Esophagus mucosa (tissue), 1 donor: ENCODE data around the gene PNLDC1. TPM values are rescaled to one million over a fixed set of nuclear protein-coding genes. Genes with fewer than 3 reads are reported as not detected.
"Not testable (repeated sequence)": the region's sequence is repeated elsewhere in the genome, so short reads cannot be mapped to it uniquely, and the experiment has no call there.

Experiments
- ATAC-seq: fragments of 200-7000 bp; cut with Tn5 transposase; one replicate; pipeline ENCODE4 v1.9.1; 2020
- total RNA-seq: library from RNA; stranded (reverse); gene quantifications from one replicate; pipeline ENCODE4 v1.2.4, GENCODE V29; 2023
- donor health status: DM: yes; HTN: yes; CAD: no.

The PNLDC1 gene
- total RNA-seq, 1 donor from 2014 or later, result not detected

GRCh38 chr6:159778542-159779103 is 21.5 kb upstream of the PNLDC1 start:
- no peak for ATAC-seq

GRCh38 chr6:159788276-159788675 is 11.8 kb upstream of the PNLDC1 start:
- ATAC-seq, result no peak

- ATAC-seq, result no peak
Observed at GRCh38 chr6:159788753-159789376, 11.2 kb upstream of the PNLDC1 start.

GRCh38 chr6:159789377-159790148 is 10.5 kb upstream of the PNLDC1 start, which contains the start of gene TCP1:
Gene TCP1, minus strand, starts transcription at chr6:159789602. Its CDS starts 134 bp downstream, at chr6:159789468.
- peak; percentile 95 for ATAC-seq

GRCh38 chr6:159790149-159790955 is 9.7 kb upstream of the PNLDC1 start, which contains the start of gene MRPL18:
Gene MRPL18, plus strand, starts transcription at chr6:159790467. Its CDS starts 121 bp downstream, at chr6:159790588.
- peak; percentile 92 for ATAC-seq

GRCh38 chr6:159790956-159791598 is 9.0 kb upstream of the PNLDC1 start:
- no peak for ATAC-seq

GRCh38 chr6:159794976-159795375 is 5.1 kb upstream of the PNLDC1 start:
- not testable (repeated sequence) for ATAC-seq

GRCh38 chr6:159797554-159797953 is 2.5 kb upstream of the PNLDC1 start:
- no peak for ATAC-seq

GRCh38 chr6:159801935-159802334 is 1.9 kb downstream of the PNLDC1 start:
- no peak for ATAC-seq

GRCh38 chr6:159804504-159804903 is 4.4 kb downstream of the PNLDC1 start:
- peak; percentile 27 for ATAC-seq

GRCh38 chr6:159805440-159806020 is 5.5 kb downstream of the PNLDC1 start:
- no peak for ATAC-seq

- ATAC-seq, result no peak
Observed at GRCh38 chr6:159806021-159806458, 6.0 kb downstream of the PNLDC1 start.

- ATAC-seq, result peak; percentile 93
Observed at GRCh38 chr6:159807150-159807858, 7.2 kb downstream of the PNLDC1 start.

GRCh38 chr6:159808647-159809046 is 8.6 kb downstream of the PNLDC1 start:
- ATAC-seq, result no peak

- ATAC-seq, result no peak
Observed at GRCh38 chr6:159809149-159809548, 9.1 kb downstream of the PNLDC1 start.

- ATAC-seq, result no peak
Observed at GRCh38 chr6:159813781-159814180, 13.7 kb downstream of the PNLDC1 start.

- no peak for ATAC-seq
Observed at GRCh38 chr6:159815410-159815809, 15.3 kb downstream of the PNLDC1 start.

- ATAC-seq, result not testable (repeated sequence)
Observed at GRCh38 chr6:159816775-159817174, 16.7 kb downstream of the PNLDC1 start.

GRCh38 chr6:159817951-159818739 is 18.1 kb downstream of the PNLDC1 start:
- no peak for ATAC-seq

- no peak for ATAC-seq
Observed at GRCh38 chr6:159819098-159819497, 19.0 kb downstream of the PNLDC1 start.
